GM12872 (cell line): ENCODE measurements around the gene AGAP3.

Experiments used
- CTCF ChIP-seq: IDR thresholded peaks from 3 replicates; pipeline ENCODE4 v1.5.1; 2011; ENCODE audit warnings: low read depth, mild to moderate bottlenecking, low read length, moderate library complexity; ENCODE audit not compliant: insufficient read depth

AGAP3 gene

GRCh38 chr7:151133986-151134742 lies 47.9 kb downstream of the AGAP3 start:
- TF ChIP-seq CTCF = no peak

- TF ChIP-seq CTCF = no peak
Measured at GRCh38 chr7:151134743-151135524, 48.7 kb downstream of the AGAP3 start.

- no peak for TF ChIP-seq CTCF
Measured at GRCh38 chr7:151135525-151135845, 49.2 kb downstream of the AGAP3 start.

GRCh38 chr7:151135866-151136843 lies 49.9 kb downstream of the AGAP3 start:
- TF ChIP-seq CTCF = no peak

GRCh38 chr7:151137076-151137675 lies 50.9 kb downstream of the AGAP3 start:
- no peak for TF ChIP-seq CTCF

- TF ChIP-seq CTCF = no peak
Measured at GRCh38 chr7:151137791-151138152, 51.5 kb downstream of the AGAP3 start.
